GM19395 (cell line): ENCODE results near the gene IVL.

Experiments
- ATAC-seq: cut with Tn5 transposase; IDR thresholded peaks from one replicate; pipeline ENCODE4 v1.9.1; 2021; ENCODE audit warnings: mild to moderate bottlenecking, moderate library complexity; ENCODE audit not compliant: unreplicated experiment

IVL gene

DNA sequence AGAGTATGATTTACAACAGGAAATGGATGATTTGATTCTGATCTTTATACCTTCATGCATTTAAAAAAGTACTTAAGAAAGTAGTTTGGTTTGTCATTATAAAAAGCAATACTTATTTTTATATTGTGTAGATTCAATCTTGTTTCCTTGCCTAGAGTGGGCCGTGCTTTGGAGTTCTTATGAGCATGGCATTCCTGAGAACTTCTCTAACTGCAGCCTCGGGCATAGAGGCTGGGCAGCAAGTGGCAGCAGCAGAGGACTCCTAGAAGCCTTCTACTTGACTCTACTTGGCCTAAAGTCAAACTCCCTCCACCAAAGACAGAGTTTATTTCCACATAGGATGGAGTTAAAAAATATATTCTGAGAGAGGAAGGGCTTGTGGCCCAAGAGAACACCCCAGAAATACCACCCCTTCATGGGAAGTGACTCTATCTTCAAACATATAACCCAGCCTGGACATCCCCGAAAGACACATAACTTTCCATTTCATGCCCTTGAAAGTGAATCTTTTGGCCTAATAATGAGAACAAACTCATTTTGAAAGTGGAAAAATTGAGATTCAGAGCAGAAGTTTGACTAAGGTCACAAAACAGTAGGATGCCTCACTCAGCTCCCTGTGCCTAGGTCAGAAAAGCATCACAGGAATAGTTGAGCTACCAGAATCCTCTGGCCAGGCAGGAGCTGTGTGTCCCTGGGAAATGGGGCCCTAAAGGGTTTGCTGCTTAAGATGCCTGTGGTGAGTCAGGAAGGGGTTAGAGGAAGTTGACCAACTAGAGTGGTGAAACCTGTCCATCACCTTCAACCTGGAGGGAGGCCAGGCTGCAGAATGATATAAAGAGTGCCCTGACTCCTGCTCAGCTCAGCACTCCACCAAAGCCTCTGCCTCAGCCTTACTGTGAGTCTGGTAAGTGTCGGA, at the start of gene IVL:
TSS of gene IVL (plus strand) at position 861 of the 916 bp plus-strand sequence. CDS start 1,252 bp downstream, outside the sequence.
- peak; percentile 70 for ATAC-seq

GRCh38 chr1:152859696-152860095, 48.6 kb upstream of the IVL start, which contains the start of gene LCE7A:
Gene LCE7A (plus strand): TSS chr1:152859996. CDS start chr1:152860698, 702 bp downstream.
- ATAC-seq, result no peak

- no peak for ATAC-seq
These were observed 48.2 kb upstream of the IVL start for GRCh38 chr1:152860129-152860528.

DNA sequence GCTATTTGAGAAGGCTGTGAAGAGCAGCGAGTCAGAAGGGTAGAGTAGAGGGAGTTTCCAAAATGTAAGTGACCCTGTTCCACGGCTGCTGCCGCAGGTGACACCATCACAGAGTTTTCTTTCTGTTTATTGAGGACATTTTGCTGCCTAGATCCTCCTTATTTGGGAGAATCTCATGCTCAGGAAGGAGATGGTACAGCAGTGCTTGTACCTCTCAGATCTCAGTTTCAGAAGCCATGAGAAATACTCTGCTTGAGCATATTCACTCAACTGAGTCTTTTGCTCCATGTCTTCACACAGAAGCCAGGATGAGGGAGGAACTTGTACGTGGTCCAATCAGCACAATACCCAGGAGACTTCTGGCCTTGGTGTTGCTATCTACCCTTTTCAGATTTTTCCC, 47.0 kb upstream of the IVL start:
- ATAC-seq, result no peak

GRCh38 chr1:152864443-152864842, 43.9 kb upstream of the IVL start:
- ATAC-seq, result no peak

DNA sequence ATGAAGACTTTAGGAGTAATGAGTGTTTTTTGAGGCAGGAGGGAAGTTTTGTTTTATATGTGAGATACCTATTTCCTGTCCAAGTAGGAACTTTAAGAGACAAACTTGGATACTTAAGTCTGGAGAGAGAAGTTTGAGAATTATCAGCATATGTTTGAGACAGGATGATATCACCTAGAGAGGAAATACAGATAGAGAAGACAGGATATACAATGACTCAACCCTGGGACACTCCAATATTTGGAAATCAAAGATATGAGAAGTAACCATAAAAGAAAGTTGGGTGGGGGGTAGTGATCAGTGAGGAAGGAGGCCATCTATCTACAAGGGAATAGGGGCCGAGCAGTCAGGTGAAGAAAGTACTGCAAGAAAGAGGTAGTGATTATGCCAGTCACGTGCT, 42.0 kb upstream of the IVL start:
- no peak for ATAC-seq

- no peak for ATAC-seq
These were observed 38.4 kb upstream of the IVL start for GRCh38 chr1:152869808-152870419.

DNA sequence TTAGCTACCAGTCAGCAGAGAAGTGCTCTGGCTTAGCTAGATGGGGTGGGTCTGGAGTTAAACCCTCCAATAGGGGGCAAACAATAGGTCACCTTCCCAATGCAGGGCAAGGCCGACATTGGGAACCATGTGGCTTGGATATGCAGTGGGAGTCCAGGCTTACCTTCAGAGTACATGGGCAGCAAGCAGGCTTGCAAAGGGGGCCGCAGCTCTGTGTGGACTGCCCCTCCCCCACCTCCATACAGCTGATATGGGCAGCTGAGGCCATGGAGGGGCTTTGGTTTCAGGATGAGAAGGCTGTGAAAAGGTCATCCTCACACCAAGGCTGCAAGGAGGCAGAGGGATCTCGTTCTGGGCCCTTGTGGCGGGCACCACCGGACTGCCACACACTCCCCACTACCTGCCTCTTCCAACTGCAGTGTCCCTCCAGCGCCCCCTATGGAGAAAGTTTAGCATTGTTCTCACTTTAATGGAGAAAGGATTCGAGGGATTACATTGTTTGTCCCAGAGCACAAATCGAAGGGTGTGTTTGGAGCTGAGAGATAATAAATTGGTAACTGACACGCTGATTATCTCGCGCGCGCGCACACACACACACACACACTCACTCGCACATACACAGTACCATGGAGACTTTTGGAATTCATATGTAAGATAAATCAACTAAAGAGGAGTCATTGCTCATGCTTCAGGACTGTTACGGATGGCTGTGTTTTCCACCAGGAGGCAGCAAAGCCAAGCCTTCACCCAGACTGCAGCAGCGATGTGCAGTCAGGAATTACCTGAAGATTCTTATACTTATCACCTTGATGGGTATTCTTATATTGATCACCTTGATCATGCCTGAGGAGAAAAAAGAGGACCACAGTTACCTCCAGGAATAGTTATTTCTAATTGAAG, 37.3 kb upstream of the IVL start:
- no peak for ATAC-seq

DNA sequence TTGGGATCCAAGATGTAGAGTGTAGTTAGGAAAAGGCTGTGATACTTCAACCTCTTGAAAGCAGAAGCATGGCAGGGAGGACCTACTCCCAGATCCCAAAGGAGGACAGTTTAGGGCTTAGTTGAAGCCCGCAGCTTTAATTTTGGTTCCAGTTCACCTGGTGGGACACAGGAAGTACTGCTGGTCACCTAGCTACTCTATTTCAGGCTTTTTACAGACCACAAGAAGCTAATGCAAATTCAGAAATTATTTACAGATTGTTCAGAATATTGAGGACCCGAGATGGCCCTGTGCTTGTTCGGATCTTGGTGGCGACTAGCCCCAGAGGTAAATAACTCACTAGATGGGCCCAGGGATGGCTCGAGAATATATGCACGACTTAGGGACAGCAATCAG, 36.6 kb upstream of the IVL start:
- ATAC-seq, result no peak

DNA sequence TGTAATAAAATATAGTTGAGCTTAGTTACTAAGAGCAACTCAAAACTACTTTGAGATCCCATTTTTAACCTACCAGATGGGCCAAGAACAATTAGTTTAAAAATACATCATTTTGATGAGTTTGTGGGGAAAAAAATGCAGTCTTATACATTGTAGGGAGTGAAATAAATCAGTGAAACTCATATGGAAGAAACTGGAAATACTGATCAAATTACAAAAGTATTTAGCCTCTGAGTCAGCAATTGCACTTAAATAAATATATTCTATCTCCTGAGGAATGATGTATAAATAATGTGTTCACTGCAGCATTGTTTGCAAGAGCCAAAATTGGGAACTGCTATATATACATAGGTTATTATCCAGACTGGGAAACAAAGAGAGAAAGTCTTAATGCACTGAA, 34.9 kb upstream of the IVL start:
- ATAC-seq, result no peak

GRCh38 chr1:152876827-152877226, 31.5 kb upstream of the IVL start:
- ATAC-seq, result no peak

GRCh38 chr1:152878042-152878441, 30.3 kb upstream of the IVL start, which contains the start of gene SMCP:
Gene SMCP (plus strand): TSS chr1:152878322. CDS start chr1:152884423, 6,101 bp downstream.
- ATAC-seq, result no peak

DNA sequence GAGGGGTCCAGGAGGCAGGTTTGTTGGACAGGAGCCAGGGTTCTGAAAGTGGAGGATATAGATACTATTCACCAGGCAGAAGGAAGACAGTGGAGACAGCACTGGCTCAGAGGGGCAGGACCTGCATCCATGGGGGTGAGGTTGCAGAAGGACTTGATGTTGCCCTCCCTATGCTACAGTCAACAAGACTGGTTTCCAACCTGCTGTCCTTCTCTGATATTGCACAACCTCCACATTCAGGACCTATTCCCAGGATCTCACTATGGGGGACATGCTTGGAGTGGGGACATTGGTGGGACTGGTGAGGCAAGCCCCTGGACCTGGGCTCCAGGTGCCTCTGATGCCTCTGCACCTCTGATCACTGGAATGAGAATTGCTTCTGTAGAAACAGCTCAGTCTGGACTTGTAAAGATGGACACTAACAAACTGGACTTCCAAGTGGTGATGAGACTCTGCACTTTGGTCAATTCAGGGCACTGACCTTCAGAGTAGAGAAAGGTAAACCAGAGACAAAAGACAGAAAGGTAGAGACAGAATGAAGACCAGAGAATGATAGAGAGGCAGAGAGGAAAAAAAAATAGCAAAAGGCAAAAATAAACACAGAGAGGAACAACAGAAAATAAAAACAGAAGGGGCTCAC, 28.7 kb upstream of the IVL start:
- ATAC-seq, result no peak

DNA sequence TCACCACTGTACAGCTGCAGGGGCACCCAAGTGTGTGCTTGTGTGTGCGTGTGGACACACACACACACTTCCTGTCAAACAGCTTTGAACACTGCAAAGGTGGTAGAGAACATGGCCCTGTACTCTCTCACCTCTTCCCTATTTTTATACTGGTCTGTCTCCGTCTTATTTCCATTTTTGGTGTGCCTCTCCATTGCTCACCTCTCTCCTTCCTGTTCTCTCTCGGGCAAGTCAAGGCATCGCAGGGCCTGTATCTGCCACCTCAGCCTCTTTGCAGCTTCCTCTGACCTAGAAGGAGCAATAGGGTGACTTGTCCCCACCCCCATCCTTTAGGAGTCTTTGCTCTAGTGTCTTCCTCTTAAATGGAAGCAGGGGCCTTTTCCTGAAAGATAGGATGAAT, 28.0 kb upstream of the IVL start:
- no peak for ATAC-seq

DNA sequence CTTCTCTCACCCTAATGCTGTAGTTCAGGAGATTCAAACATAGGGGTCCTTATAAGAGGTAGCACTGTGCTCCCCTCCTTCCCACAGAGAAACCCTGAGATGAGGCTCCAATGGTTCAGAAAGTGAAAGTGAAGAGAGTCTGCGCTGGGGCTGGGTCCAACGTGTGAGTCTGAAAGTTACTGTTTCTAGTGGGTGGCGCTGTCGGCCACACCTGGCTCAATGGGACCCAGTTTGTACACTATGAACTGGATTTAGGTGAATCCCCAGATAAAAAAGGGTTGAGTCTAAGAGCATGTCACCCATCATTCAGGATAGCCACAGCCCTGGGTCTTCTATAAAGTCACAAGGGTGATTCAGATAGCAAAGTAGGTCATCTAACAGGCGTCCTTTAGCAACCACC, 27.4 kb upstream of the IVL start:
- ATAC-seq, result no peak

DNA sequence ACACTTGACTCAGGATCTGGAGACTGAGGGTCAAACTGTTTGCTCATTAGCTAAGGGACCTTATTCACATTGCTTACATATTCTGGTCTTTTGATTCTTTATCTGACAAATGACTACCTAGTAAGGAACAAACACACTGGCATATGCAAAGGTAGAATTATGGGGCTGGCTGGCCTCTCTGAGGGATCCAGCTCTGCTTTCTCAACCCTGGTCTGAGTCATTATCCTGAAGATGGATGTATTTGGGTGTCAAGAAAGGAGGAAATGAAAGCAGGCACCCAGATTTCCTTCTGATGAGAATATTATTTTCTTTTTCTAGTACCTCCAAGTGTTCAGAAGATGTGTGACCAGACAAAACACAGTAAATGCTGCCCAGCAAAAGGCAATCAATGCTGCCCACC, 24.3 kb upstream of the IVL start:
- no peak for ATAC-seq

DNA sequence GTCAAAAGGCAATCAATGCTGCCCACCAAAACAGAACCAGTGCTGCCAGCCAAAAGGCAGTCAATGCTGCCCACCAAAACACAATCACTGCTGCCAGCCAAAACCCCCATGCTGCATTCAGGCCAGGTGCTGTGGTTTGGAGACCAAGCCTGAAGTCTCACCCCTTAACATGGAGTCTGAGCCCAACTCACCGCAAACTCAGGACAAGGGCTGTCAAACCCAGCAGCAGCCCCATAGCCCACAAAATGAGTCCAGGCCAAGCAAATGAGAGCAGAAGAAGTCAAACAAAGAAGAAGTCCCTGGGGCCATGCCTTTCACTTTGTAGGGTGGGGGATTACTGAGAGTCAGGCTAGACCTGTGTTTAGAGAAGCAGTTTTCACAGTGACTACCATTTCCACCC, 23.8 kb upstream of the IVL start:
- ATAC-seq, result no peak

DNA sequence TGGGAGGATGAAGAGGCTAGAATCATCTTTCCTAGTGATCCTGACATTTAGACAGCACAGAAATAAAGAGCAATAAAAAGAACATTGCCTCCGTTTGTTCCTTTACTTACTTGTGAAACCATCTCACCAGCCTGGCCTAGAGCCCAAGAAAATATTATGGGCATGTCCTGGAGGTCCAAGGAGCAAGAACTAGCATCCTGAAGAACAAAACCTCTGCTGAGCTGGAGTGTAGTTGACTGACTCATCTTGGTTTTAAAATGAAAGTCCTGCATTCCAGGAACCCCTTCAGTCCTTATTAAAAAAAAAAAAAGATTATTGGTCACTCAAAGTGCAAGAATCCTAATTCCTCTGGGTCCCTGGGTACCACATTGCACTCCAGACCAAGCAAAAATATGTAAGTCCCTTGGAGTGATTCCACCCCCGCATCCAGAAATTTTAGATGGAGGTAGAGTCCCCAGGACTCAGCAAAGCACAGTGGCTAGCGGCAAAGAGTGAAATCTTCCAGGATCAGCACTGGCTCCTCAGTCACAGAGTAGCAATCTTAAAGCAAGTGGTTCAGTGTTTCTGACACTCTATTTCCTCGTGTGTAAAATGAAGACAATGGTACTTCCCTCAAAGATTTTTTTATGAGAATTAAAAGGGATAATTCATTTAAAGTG, 23.3 kb upstream of the IVL start:
- ATAC-seq, result no peak

DNA sequence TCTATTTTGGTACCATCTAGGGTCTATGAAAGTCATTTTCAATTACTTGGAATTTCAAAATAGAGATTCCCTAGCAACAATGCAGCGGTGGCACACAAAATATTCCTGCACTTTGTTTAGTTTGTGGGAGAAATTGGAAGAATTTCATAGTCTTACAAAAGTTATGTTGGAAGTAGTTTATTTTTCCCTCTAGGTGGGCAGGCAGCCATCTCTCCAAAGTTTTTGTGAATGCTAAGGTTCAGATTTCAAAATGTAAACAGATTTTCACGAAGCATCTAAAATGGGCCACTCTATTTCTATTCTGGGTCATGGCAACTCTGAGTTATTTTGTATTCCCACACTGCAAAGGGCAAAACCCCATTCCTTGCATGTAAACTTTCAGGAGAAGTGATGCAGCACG, 22.3 kb upstream of the IVL start:
- ATAC-seq, result no peak

- no peak for ATAC-seq
These were observed 21.5 kb upstream of the IVL start for GRCh38 chr1:152886758-152887409.
